A549 (cell line): ENCODE measurements around the gene KIAA2012. TPM values are rescaled to one million over a fixed set of nuclear protein-coding genes. Genes with fewer than 3 reads are reported as not detected.

Experiments
- ATAC-seq, 2 experiments: fragments of 200-7000 bp in 1 of 2; fragments of >200 bp in 1 of 2; cut with Nextera tagmentation in 1 of 2; cut with Tn5 transposase in 1 of 2; 3 replicates each; pipeline versions ENCODE4 v1.8.0 to v1.9.1; 2018 to 2020; ENCODE audit warnings: mild to moderate bottlenecking in 1 of 2, moderate library complexity in 1 of 2
- CTCF ChIA-PET: fragments of 300-600 bp; sonication (Branson Sonifier 250); formaldehyde crosslinking; extraction: SDS; loops from one replicate; lab custom pipeline; 2021; ENCODE audit warnings: antibody characterized with exemption, inconsistent platforms; lab: Yijun Ruan, JAX
- POLR2A ChIA-PET: fragments of 350-600 bp; formaldehyde crosslinking; extraction: SDS; loops from one replicate; lab custom pipeline; 2021; ENCODE audit warnings: antibody characterized with exemption, inconsistent platforms; lab: Yijun Ruan, JAX
- DNase-seq, 2 experiments: peaks; one replicate each; pipeline versions ENCODE4 v3.0.0 to v3.0.0-alpha.2; 2011 to 2016; ENCODE audit warnings: low read depth in 1 of 2, low spot score in 1 of 2
- FAIRE-seq: peaks from 2 replicates; lab custom pipeline; 2011; peaks lifted over from hg19 to GRCh38; lab: Jason Lieb, UNC
- H3K27ac ChIP-seq, 2 experiments: fragments of >200 bp; sonication (Bioruptor Twin); formaldehyde crosslinking; 3 replicates each; pipeline ENCODE4 v1.5.1; 2016 to 2017
- H3K4me1 ChIP-seq: fragments of >200 bp; sonication (Bioruptor Twin); formaldehyde crosslinking; 3 replicates; pipeline ENCODE4 v1.6.1; 2016
- H3K4me2 ChIP-seq: fragments of >200 bp; sonication (Bioruptor Twin); formaldehyde crosslinking; 3 replicates; pipeline ENCODE4 v1.6.1; 2016
- H3K4me3 ChIP-seq: fragments of >200 bp; sonication (Bioruptor Twin); formaldehyde crosslinking; 3 replicates; pipeline ENCODE4 v1.5.1; 2016
- H3K9me3 ChIP-seq: fragments of >200 bp; sonication (Bioruptor Twin); formaldehyde crosslinking; 3 replicates; pipeline ENCODE4 v1.6.1; 2016
- BHLHE40 ChIP-seq: IDR thresholded peaks from 2 replicates; pipeline ENCODE4 v1.6.1; 2012; ENCODE audit warnings: low read depth, low read length, inconsistent platforms
- CBX8 ChIP-seq: fragments of 200-600 bp; sonication (generic); IDR thresholded peaks from 2 replicates; pipeline ENCODE4 v1.6.1; 2016
- CEBPB ChIP-seq, 2 experiments: fragments of >200 bp in 1 of 2; sonication (Bioruptor Twin) in 1 of 2; formaldehyde crosslinking in 1 of 2; IDR thresholded peaks; 2 replicates each; pipeline ENCODE4 v1.6.1; 2012 to 2016
- EHF ChIP-seq: fragments of 250-450 bp; sonication (Bioruptor Pico); IDR thresholded peaks from 2 replicates; pipeline ENCODE4 v1.5.0; 2020; ENCODE audit warnings: mild to moderate bottlenecking
- EP300 ChIP-seq, 2 experiments: fragments of >200 bp; sonication (Bioruptor Twin); formaldehyde crosslinking; IDR thresholded peaks; 2 replicates in 1 of 2; 3 replicates in 1 of 2; pipeline ENCODE4 v1.6.1; 2016 to 2017
- ESRRA ChIP-seq: fragments of 150-350 bp; IDR thresholded peaks from 2 replicates; pipeline ENCODE4 v1.6.1; 2014; ENCODE audit warnings: mild to moderate bottlenecking, low read length, borderline replicate concordance
- HEYL ChIP-seq: fragments of 250-450 bp; sonication (Bioruptor Pico); IDR thresholded peaks from 2 replicates; pipeline ENCODE4 v1.8.0; 2021; ENCODE audit warnings: mild to moderate bottlenecking, moderate library complexity
- HOXB5 ChIP-seq: fragments of 250-450 bp; sonication (Bioruptor Pico); IDR thresholded peaks from 2 replicates; pipeline ENCODE4 v1.5.0; 2020; ENCODE audit warnings: mild to moderate bottlenecking, moderate library complexity
- KDM5A ChIP-seq: fragments of 200-600 bp; sonication (generic); IDR thresholded peaks from 2 replicates; pipeline ENCODE4 v1.6.1; 2016; ENCODE audit warnings: antibody characterized with exemption, mild to moderate bottlenecking
- MAFK ChIP-seq: fragments of 450-650 bp; IDR thresholded peaks from 2 replicates; pipeline ENCODE4 v1.6.1; 2014; ENCODE audit not compliant: partially characterized antibody
- MYC ChIP-seq: IDR thresholded peaks from 2 replicates; pipeline ENCODE4 v1.6.1; 2012; ENCODE audit warnings: mild to moderate bottlenecking, inconsistent platforms, low read length, improper control_type of control experiment, borderline replicate concordance
- PHF8 ChIP-seq: fragments of 200-600 bp; sonication (generic); IDR thresholded peaks from 2 replicates; pipeline ENCODE4 v1.6.1; 2016; ENCODE audit warnings: low read depth, mild to moderate bottlenecking, antibody characterized with exemption, moderate library complexity, borderline replicate concordance
- RAD21 ChIP-seq, 2 experiments: fragments of >200 bp in 1 of 2; sonication (Bioruptor Twin) in 1 of 2; formaldehyde crosslinking in 1 of 2; IDR thresholded peaks in 1 of 2; conservative IDR thresholded peaks in 1 of 2; 2 replicates in 1 of 2; 3 replicates in 1 of 2; pipeline ENCODE4 v1.6.1; 2012 to 2018; ENCODE audit warnings: inconsistent platforms in 1 of 2
- RARB ChIP-seq: fragments of 250-450 bp; sonication (Bioruptor Pico); IDR thresholded peaks from 2 replicates; pipeline ENCODE4 v1.8.0; 2021; ENCODE audit warnings: mild to moderate bottlenecking, moderate library complexity
- RCOR1 ChIP-seq: fragments of 150-350 bp; IDR thresholded peaks from 2 replicates; pipeline ENCODE4 v1.6.1; 2014; ENCODE audit warnings: antibody characterized with exemption, low read length, low read depth
- RFX5 ChIP-seq: fragments of 450-650 bp; IDR thresholded peaks from 2 replicates; pipeline ENCODE4 v1.7.1; 2014; ENCODE audit warnings: antibody characterized with exemption, mild to moderate bottlenecking, moderate library complexity
- RNF2 ChIP-seq: fragments of 200-600 bp; sonication (generic); IDR thresholded peaks from 2 replicates; pipeline ENCODE4 v1.6.1; 2016; ENCODE audit warnings: low read depth, mild to moderate bottlenecking, antibody characterized with exemption, moderate library complexity, borderline replicate concordance
- ZNF302 ChIP-seq: fragments of 250-450 bp; sonication (Bioruptor Pico); IDR thresholded peaks from 2 replicates; pipeline ENCODE4 v1.9.0; 2021; ENCODE audit warnings: inconsistent platforms, mild to moderate bottlenecking, moderate library complexity
- WGBS: methylation state at CpG from one replicate; pipeline ENCODE4 v1.1.6; 2017; ENCODE audit errors: missing lambda C conversion rate; 5-methylcytosine and 5-hydroxymethylcytosine counted together
- polyA plus RNA-seq, 4 experiments: library from polyadenylated mRNA; depleted of rRNA in 3 of 4; stranded (reverse); fragments of >200 nt; fragmentation: RNase III in 1 of 4; extraction: RNeasy Plus Mini Kit Qiagen cat#74134 plus additional on column Dnase treatment in 1 of 4; gene quantifications; 2 replicates in 3 of 4; 3 replicates in 1 of 4; pipeline ENCODE4 v1.2.3, GENCODE V29; 2011 to 2017
- TF ChIP-seq, protein P1 (sequence below): fragments of 450-650 bp; IDR thresholded peaks from 2 replicates; pipeline ENCODE4 v1.6.1; 2014; ENCODE audit warnings: antibody characterized with exemption
- TF ChIP-seq, protein P2 (sequence below): fragments of >200 bp; sonication (Bioruptor Twin); formaldehyde crosslinking; IDR thresholded peaks from 2 replicates; pipeline ENCODE4 v1.6.1; 2016
- TF ChIP-seq, protein P3 (sequence below): fragments of 250-450 bp; sonication (Bioruptor Pico); IDR thresholded peaks from 2 replicates; pipeline ENCODE4 v1.5.0; 2021; ENCODE audit warnings: mild to moderate bottlenecking, moderate library complexity, borderline replicate concordance
- TF ChIP-seq, protein P4 (sequence below): fragments of >200 bp; sonication (Bioruptor Twin); formaldehyde crosslinking; IDR thresholded peaks from 3 replicates; pipeline ENCODE4 v1.5.1; 2016
- TF ChIP-seq, protein P5 (sequence below): fragments of 150-350 bp; IDR thresholded peaks from 2 replicates; pipeline ENCODE4 v1.6.1; 2014; ENCODE audit warnings: low read depth, mild to moderate bottlenecking, low read length

KIAA2012 gene
- polyA plus RNA-seq, 2 of the 4 experiments (the other 2 are of a cell fraction) = 0.01 to 0.04 TPM

DNA sequence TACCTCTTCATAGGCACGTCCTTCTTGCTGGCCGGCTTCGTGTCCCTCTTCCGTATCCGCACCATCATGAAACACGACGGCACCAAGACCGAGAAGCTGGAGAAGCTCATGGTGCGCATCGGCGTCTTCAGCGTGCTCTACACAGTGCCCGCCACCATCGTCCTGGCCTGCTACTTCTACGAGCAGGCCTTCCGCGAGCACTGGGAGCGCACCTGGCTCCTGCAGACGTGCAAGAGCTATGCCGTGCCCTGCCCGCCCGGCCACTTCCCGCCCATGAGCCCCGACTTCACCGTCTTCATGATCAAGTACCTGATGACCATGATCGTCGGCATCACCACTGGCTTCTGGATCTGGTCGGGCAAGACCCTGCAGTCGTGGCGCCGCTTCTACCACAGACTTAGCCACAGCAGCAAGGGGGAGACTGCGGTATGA, 37.1 kb upstream of the KIAA2012 start:
- DNase-seq (no peak), ATAC-seq (no peak)
- Histone ChIP-seq H3K4me2 (no peak overlapping the region), H3K27ac (no peak overlapping the region), H3K4me3 (no peak overlapping the region)
- POLR2A ChIA-PET = no interaction called here
- no peak for TF ChIP-seq RAD21 (conservative IDR thresholded peaks at IDR 0.05 in 1 of 2, IDR thresholded peaks at IDR 0.05 in 1 of 2)
- TF ChIP-seq RARB (CRISPR knock-in tag) = no peak
- TF ChIP-seq, all 56 proteins: peak for 0
- CTCF ChIA-PET = no interaction called here
- no peak for FAIRE-seq
- 94% methylated on average over 32 of the region's 32 CpGs for WGBS
- Histone ChIP-seq H3K4me1 (peaks cover 52% of the 10 kb centered on the region), H3K9me3 (no peaks in the 10 kb centered on the region)

DNA sequence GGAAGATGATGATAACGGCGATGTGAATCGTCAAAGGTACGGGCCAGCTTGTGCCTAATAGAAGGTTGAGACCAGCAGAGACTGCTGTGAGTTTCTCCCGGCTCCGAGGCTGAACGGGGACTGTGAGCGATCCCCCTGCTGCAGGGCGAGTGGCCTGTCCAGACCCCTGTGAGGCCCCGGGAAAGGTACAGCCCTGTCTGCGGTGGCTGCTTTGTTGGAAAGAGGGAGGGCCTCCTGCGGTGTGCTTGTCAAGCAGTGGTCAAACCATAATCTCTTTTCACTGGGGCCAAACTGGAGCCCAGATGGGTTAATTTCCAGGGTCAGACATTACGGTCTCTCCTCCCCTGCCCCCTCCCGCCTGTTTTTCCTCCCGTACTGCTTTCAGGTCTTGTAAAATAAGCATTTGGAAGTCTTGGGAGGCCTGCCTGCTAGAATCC, 36.4 kb upstream of the KIAA2012 start:
- Histone ChIP-seq H3K4me1 (peaks cover 52% of the 10 kb centered on the region), H3K9me3 (no peaks in the 10 kb centered on the region)
- no peak for FAIRE-seq
- TF ChIP-seq, protein P1, sequence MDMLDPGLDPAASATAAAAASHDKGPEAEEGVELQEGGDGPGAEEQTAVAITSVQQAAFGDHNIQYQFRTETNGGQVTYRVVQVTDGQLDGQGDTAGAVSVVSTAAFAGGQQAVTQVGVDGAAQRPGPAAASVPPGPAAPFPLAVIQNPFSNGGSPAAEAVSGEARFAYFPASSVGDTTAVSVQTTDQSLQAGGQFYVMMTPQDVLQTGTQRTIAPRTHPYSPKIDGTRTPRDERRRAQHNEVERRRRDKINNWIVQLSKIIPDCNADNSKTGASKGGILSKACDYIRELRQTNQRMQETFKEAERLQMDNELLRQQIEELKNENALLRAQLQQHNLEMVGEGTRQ = no peak
- TF ChIP-seq HEYL (CRISPR knock-in tag) (no peak), MAFK (no peak), RFX5 (no peak), RCOR1 (no peak), CEBPB (IDR thresholded peaks at IDR 0.05) (no peak), EHF (CRISPR knock-in tag) (no peak), ESRRA (no peak), RNF2 (no peak)
- TF ChIP-seq, protein P2, sequence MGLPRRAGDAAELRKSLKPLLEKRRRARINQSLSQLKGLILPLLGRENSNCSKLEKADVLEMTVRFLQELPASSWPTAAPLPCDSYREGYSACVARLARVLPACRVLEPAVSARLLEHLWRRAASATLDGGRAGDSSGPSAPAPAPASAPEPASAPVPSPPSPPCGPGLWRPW = no peak
- TF ChIP-seq, protein P3, sequence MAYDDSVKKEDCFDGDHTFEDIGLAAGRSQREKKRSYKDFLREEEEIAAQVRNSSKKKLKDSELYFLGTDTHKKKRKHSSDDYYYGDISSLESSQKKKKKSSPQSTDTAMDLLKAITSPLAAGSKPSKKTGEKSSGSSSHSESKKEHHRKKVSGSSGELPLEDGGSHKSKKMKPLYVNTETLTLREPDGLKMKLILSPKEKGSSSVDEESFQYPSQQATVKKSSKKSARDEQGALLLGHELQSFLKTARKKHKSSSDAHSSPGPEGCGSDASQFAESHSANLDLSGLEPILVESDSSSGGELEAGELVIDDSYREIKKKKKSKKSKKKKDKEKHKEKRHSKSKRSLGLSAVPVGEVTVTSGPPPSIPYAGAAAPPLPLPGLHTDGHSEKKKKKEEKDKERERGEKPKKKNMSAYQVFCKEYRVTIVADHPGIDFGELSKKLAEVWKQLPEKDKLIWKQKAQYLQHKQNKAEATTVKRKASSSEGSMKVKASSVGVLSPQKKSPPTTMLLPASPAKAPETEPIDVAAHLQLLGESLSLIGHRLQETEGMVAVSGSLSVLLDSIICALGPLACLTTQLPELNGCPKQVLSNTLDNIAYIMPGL (CRISPR knock-in tag) = no peak
- TF ChIP-seq, all 56 proteins: peak for 0
- DNase-seq (no peak), ATAC-seq (no peak)
- Histone ChIP-seq H3K27ac (no peak overlapping the region), H3K4me3 (no peak overlapping the region), H3K4me2 (peak overlapping the region; percentile 56; the same call in 1 of the 3 replicates)
- ChIA-PET POLR2A (no interaction called here), CTCF (no interaction called here)
- 91% methylated on average over 14 of the region's 15 CpGs for WGBS

DNA sequence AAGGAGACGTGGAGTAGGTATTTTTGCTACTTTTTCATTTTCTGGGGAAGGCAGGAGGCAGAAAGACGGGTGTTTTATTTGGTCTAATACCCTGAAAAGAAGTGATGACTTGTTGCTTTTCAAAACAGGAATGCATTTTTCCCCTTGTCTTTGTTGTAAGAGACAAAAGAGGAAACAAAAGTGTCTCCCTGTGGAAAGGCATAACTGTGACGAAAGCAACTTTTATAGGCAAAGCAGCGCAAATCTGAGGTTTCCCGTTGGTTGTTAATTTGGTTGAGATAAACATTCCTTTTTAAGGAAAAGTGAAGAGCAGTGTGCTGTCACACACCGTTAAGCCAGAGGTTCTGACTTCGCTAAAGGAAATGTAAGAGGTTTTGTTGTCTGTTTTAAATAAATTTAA, 36.0 kb upstream of the KIAA2012 start:
- no peak for FAIRE-seq
- peaks cover 50% of the 10 kb centered on the region for H3K4me1 ChIP-seq
- POLR2A ChIA-PET = no interaction called here

More for the DNA sequence above, 36.0 kb upstream of the KIAA2012 start:
- TF ChIP-seq ZNF302 (no peak), KDM5A (no peak), RARB (CRISPR knock-in tag) (no peak), MYC (no peak), HOXB5 (CRISPR knock-in tag) (no peak), CEBPB (IDR thresholded peaks at IDR 0.05) (no peak), BHLHE40 (no peak), PHF8 (no peak), CBX8 (no peak), EP300 (IDR thresholded peaks at IDR 0.05) (no peak)
- TF ChIP-seq, protein P4, sequence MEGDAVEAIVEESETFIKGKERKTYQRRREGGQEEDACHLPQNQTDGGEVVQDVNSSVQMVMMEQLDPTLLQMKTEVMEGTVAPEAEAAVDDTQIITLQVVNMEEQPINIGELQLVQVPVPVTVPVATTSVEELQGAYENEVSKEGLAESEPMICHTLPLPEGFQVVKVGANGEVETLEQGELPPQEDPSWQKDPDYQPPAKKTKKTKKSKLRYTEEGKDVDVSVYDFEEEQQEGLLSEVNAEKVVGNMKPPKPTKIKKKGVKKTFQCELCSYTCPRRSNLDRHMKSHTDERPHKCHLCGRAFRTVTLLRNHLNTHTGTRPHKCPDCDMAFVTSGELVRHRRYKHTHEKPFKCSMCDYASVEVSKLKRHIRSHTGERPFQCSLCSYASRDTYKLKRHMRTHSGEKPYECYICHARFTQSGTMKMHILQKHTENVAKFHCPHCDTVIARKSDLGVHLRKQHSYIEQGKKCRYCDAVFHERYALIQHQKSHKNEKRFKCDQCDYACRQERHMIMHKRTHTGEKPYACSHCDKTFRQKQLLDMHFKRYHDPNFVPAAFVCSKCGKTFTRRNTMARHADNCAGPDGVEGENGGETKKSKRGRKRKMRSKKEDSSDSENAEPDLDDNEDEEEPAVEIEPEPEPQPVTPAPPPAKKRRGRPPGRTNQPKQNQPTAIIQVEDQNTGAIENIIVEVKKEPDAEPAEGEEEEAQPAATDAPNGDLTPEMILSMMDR = no peak
- TF ChIP-seq, protein P5, sequence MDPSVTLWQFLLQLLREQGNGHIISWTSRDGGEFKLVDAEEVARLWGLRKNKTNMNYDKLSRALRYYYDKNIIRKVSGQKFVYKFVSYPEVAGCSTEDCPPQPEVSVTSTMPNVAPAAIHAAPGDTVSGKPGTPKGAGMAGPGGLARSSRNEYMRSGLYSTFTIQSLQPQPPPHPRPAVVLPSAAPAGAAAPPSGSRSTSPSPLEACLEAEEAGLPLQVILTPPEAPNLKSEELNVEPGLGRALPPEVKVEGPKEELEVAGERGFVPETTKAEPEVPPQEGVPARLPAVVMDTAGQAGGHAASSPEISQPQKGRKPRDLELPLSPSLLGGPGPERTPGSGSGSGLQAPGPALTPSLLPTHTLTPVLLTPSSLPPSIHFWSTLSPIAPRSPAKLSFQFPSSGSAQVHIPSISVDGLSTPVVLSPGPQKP = no peak
- CTCF ChIA-PET = no interaction called here
- no peak overlapping the region for H3K27ac ChIP-seq
- H3K4me3 ChIP-seq = no peak overlapping the region
- no peaks in the 10 kb centered on the region for H3K9me3 ChIP-seq
- peak overlapping the region; percentile 56; the same call in 2 of the 3 replicates for H3K4me2 ChIP-seq
- WGBS = 87% methylated on average over 7 of the region's 7 CpGs
- ATAC-seq (no peak), DNase-seq (no peak)
